ENCODE measurements around the gene KCNJ11. TPM values are rescaled to one million over a fixed set of nuclear protein-coding genes. Genes with fewer than 3 reads are reported as not detected.

Gene KCNJ11
- total and polyA plus RNA-seq, 10 of the 15 experiments (the other 5 are each of a cell fraction or from before 2014, with no cell fraction given): 0.06 to 0.56 (median 0.21) TPM; not detected in 6

- intact Hi-C loops (cut with micrococcal nuclease; ENCODE audit: unreplicated experiment) (no loop called here), in situ Hi-C loops (cut with MboI) (no loop called here)
- BruUV-seq (replicated peaks): no TSS peak
- Histone ChIP-seq H2AFZ (ENCODE audit: control insufficient read depth, low read depth, low read length) (no peak overlapping the region), H4K20me1 (ENCODE audit: control insufficient read depth, insufficient read depth) (no peaks in the 10 kb centered on the region), H3K79me2 (ENCODE audit: control insufficient read depth, insufficient read depth, low read length) (no peaks in the 10 kb centered on the region), H3K27ac (ENCODE audit: control insufficient read depth, insufficient read depth) (no peak overlapping the region), H3K9me3 (replicated peaks; ENCODE audit: control insufficient read depth, insufficient read depth, low read length) (peaks cover 24% of the 10 kb centered on the region), H3K4me3 (no peak overlapping the region), H3K36me3 (ENCODE audit: control insufficient read depth in 2 of 2, insufficient read depth in 2 of 2, low read length in 1 of 2) (no peaks in the 10 kb centered on the region), H3K4me1 (ENCODE audit: control insufficient read depth, insufficient read depth, low read length) (no peaks in the 10 kb centered on the region), H3K4me2 (ENCODE audit: control insufficient read depth, insufficient read depth) (no peak overlapping the region), H3K9ac (ENCODE audit: control insufficient read depth, insufficient read depth, low read length) (no peak overlapping the region), H3K27me3 (replicated peaks in 1 of 2; ENCODE audit: control insufficient read depth in 2 of 2, insufficient read depth in 2 of 2, low read length in 1 of 2) (no peaks in the 10 kb centered on the region; a peak in 1 of 4 replicates)
- no peak for ATAC-seq
- SMC1A ChIA-PET (ENCODE audit: uncharacterized antibody, unreplicated experiment): no interaction called here
- FAIRE-seq: no peak
- POLR2A ChIA-PET: no interaction called here
- RAD21 ChIA-PET (ENCODE audit: unreplicated experiment): no interaction called here
- CTCF ChIA-PET: no interaction called here
- TF ChIP-seq ATF3 (IDR thresholded peaks at IDR 0.05; ENCODE audit: borderline replicate concordance, extremely low read depth, low read depth, low read length): no peak
- TF ChIP-seq SIX5 (IDR thresholded peaks at IDR 0.05; ENCODE audit: low read depth, low read length, severe bottlenecking): no peak
- TF ChIP-seq NFIC (IDR thresholded peaks at IDR 0.05; ENCODE audit: low read depth, low read length): no peak
- TF ChIP-seq JUNB (IDR thresholded peaks at IDR 0.05): no peak
- TF ChIP-seq CEBPZ (IDR thresholded peaks at IDR 0.05; ENCODE audit: low read depth, low read length): no peak
- no peak for TF ChIP-seq MTA3 (IDR thresholded peaks at IDR 0.05; ENCODE audit: borderline replicate concordance, low read length)
- TF ChIP-seq SMC3 (IDR thresholded peaks at IDR 0.05; ENCODE audit: borderline replicate concordance, low read length): no peak
- no peak for TF ChIP-seq IKZF1 (conservative IDR thresholded peaks at IDR 0.05)
- no peak for TF ChIP-seq TAF1 (IDR thresholded peaks at IDR 0.05; ENCODE audit: borderline replicate concordance, low read depth, low read length)
- no peak for DNase-seq (ENCODE audit: low read depth, low spot score)
- WGBS (ENCODE audit: insufficient coverage, insufficient replicate concordance, low lambda C conversion rate, missing lambda C conversion rate): 53% methylated on average over 3 of the region's 3 CpGs
These were observed 19.9 kb downstream of the KCNJ11 start for GRCh38 chr11:17368551-17368950.
